Measurements from ENCODE around the gene ITGA8.
"Not testable (repeated sequence)": the region's sequence is repeated elsewhere in the genome, so short reads cannot be mapped to it uniquely, and the experiment has no call there.

Gene ITGA8

GRCh38 chr10:15719899-15720634 lies at the start of gene ITGA8:
ITGA8 (minus strand) TSS chr10:15719922; CDS start chr10:15719771, 151 bp downstream.
- H3K27ac Mint-ChIP-seq, result no peak within 1 kb of the TSS
- H3K27me3 Mint-ChIP-seq (ENCODE audit: low read depth), result peaks cover 56% of the 10 kb centered on the region
- no peaks in the 10 kb centered on the region for H3K36me3 Mint-ChIP-seq (ENCODE audit: low read depth)
- no peaks in the 10 kb centered on the region for H3K9me3 Mint-ChIP-seq
- H3K4me3 Mint-ChIP-seq, result peak within 1 kb of the TSS; percentile 22
- no peak for DNase-seq (ENCODE audit: low spot score)
- H3K4me1 Mint-ChIP-seq (ENCODE audit: low read depth), result no peaks in the 10 kb centered on the region

GRCh38 chr10:15764892-15765454 lies 45.3 kb upstream of the ITGA8 start:
- Mint-ChIP-seq H3K4me1 (ENCODE audit: low read depth) (no peaks in the 10 kb centered on the region), H3K4me3 (no peak overlapping the region), H3K27ac (no peak overlapping the region), H3K27me3 (ENCODE audit: low read depth) (no peaks in the 10 kb centered on the region), H3K36me3 (ENCODE audit: low read depth) (no peaks in the 10 kb centered on the region), H3K9me3 (no peaks in the 10 kb centered on the region)
- no peak for DNase-seq (ENCODE audit: low spot score)

- no peak for DNase-seq (ENCODE audit: low spot score)
- no peak overlapping the region for H3K27ac Mint-ChIP-seq
- no peak overlapping the region for H3K4me3 Mint-ChIP-seq
- H3K4me1 Mint-ChIP-seq (ENCODE audit: low read depth), result no peaks in the 10 kb centered on the region
- H3K36me3 Mint-ChIP-seq (ENCODE audit: low read depth), result no peaks in the 10 kb centered on the region
- no peaks in the 10 kb centered on the region for H3K9me3 Mint-ChIP-seq
- H3K27me3 Mint-ChIP-seq (ENCODE audit: low read depth), result peaks cover 5% of the 10 kb centered on the region
Measured at GRCh38 chr10:15763006-15763405, 43.3 kb upstream of the ITGA8 start.

GRCh38 chr10:15762239-15762638 lies 42.5 kb upstream of the ITGA8 start:
- not testable (repeated sequence) for H3K4me1 Mint-ChIP-seq (ENCODE audit: low read depth); H3K4me3 Mint-ChIP-seq; H3K27ac Mint-ChIP-seq; H3K9me3 Mint-ChIP-seq; DNase-seq (ENCODE audit: low spot score); H3K36me3 Mint-ChIP-seq (ENCODE audit: low read depth); H3K27me3 Mint-ChIP-seq (ENCODE audit: low read depth)

- peaks cover 11% of the 10 kb centered on the region for H3K27me3 Mint-ChIP-seq (ENCODE audit: low read depth)
- not testable (repeated sequence) for H3K4me3 Mint-ChIP-seq; H3K27ac Mint-ChIP-seq; H3K4me1 Mint-ChIP-seq (ENCODE audit: low read depth); H3K9me3 Mint-ChIP-seq; H3K36me3 Mint-ChIP-seq (ENCODE audit: low read depth); DNase-seq (ENCODE audit: low spot score)
Measured at GRCh38 chr10:15761224-15761623, 41.5 kb upstream of the ITGA8 start.

GRCh38 chr10:15760681-15761080 lies 41.0 kb upstream of the ITGA8 start:
- Mint-ChIP-seq H3K9me3 (no peaks in the 10 kb centered on the region), H3K4me1 (ENCODE audit: low read depth) (peaks cover 1% of the 10 kb centered on the region), H3K36me3 (ENCODE audit: low read depth) (no peaks in the 10 kb centered on the region), H3K27me3 (ENCODE audit: low read depth) (peaks cover 13% of the 10 kb centered on the region), H3K4me3 (no peak overlapping the region), H3K27ac (no peak overlapping the region)
- DNase-seq (ENCODE audit: low spot score), result no peak

GRCh38 chr10:15759265-15759664 lies 39.5 kb upstream of the ITGA8 start:
- DNase-seq (ENCODE audit: low spot score), result no peak
- Mint-ChIP-seq H3K4me1 (ENCODE audit: low read depth) (peaks cover 1% of the 10 kb centered on the region), H3K9me3 (no peaks in the 10 kb centered on the region), H3K4me3 (no peak overlapping the region), H3K36me3 (ENCODE audit: low read depth) (no peaks in the 10 kb centered on the region), H3K27me3 (ENCODE audit: low read depth) (peaks cover 13% of the 10 kb centered on the region), H3K27ac (no peak overlapping the region)

GRCh38 chr10:15758618-15759017 lies 38.9 kb upstream of the ITGA8 start:
- Mint-ChIP-seq H3K4me1 (ENCODE audit: low read depth) (peaks cover 1% of the 10 kb centered on the region), H3K27me3 (ENCODE audit: low read depth) (peaks cover 13% of the 10 kb centered on the region), H3K4me3 (no peak overlapping the region), H3K9me3 (no peaks in the 10 kb centered on the region), H3K36me3 (ENCODE audit: low read depth) (no peaks in the 10 kb centered on the region), H3K27ac (no peak overlapping the region)
- no peak for DNase-seq (ENCODE audit: low spot score)

GRCh38 chr10:15754937-15755336 lies 35.2 kb upstream of the ITGA8 start:
- no peak overlapping the region for H3K27ac Mint-ChIP-seq
- H3K4me3 Mint-ChIP-seq, result no peak overlapping the region
- H3K9me3 Mint-ChIP-seq, result no peaks in the 10 kb centered on the region
- H3K27me3 Mint-ChIP-seq (ENCODE audit: low read depth), result peaks cover 13% of the 10 kb centered on the region
- H3K36me3 Mint-ChIP-seq (ENCODE audit: low read depth), result no peaks in the 10 kb centered on the region
- DNase-seq (ENCODE audit: low spot score), result no peak
- peaks cover 1% of the 10 kb centered on the region for H3K4me1 Mint-ChIP-seq (ENCODE audit: low read depth)

- Mint-ChIP-seq H3K27ac (no peak overlapping the region), H3K27me3 (ENCODE audit: low read depth) (peaks cover 6% of the 10 kb centered on the region), H3K4me1 (ENCODE audit: low read depth) (no peaks in the 10 kb centered on the region), H3K4me3 (no peak overlapping the region), H3K9me3 (no peaks in the 10 kb centered on the region), H3K36me3 (ENCODE audit: low read depth) (no peaks in the 10 kb centered on the region)
- DNase-seq (ENCODE audit: low spot score), result no peak
Measured at GRCh38 chr10:15751046-15751445, 31.3 kb upstream of the ITGA8 start.

GRCh38 chr10:15748126-15748525 lies 28.4 kb upstream of the ITGA8 start:
- Mint-ChIP-seq H3K27ac (no peak overlapping the region), H3K27me3 (ENCODE audit: low read depth) (peaks cover 7% of the 10 kb centered on the region), H3K36me3 (ENCODE audit: low read depth) (no peaks in the 10 kb centered on the region), H3K4me3 (no peak overlapping the region), H3K4me1 (ENCODE audit: low read depth) (no peaks in the 10 kb centered on the region), H3K9me3 (no peaks in the 10 kb centered on the region)
- DNase-seq (ENCODE audit: low spot score), result no peak

- no peaks in the 10 kb centered on the region for H3K9me3 Mint-ChIP-seq
- no peaks in the 10 kb centered on the region for H3K4me1 Mint-ChIP-seq (ENCODE audit: low read depth)
- no peaks in the 10 kb centered on the region for H3K36me3 Mint-ChIP-seq (ENCODE audit: low read depth)
Measured at GRCh38 chr10:15747632-15748031, 27.9 kb upstream of the ITGA8 start.

GRCh38 chr10:15745751-15746150 lies 26.0 kb upstream of the ITGA8 start:
- no peak overlapping the region for H3K27ac Mint-ChIP-seq
- H3K36me3 Mint-ChIP-seq (ENCODE audit: low read depth), result no peaks in the 10 kb centered on the region
- no peaks in the 10 kb centered on the region for H3K9me3 Mint-ChIP-seq
- H3K27me3 Mint-ChIP-seq (ENCODE audit: low read depth), result peaks cover 7% of the 10 kb centered on the region
- DNase-seq (ENCODE audit: low spot score), result no peak
- no peak overlapping the region for H3K4me3 Mint-ChIP-seq
- H3K4me1 Mint-ChIP-seq (ENCODE audit: low read depth), result no peaks in the 10 kb centered on the region

More at GRCh38 chr10:15747632-15748031, 27.9 kb upstream of the ITGA8 start:
- H3K27ac Mint-ChIP-seq, result no peak overlapping the region
- H3K4me3 Mint-ChIP-seq, result no peak overlapping the region
- H3K27me3 Mint-ChIP-seq (ENCODE audit: low read depth), result peaks cover 7% of the 10 kb centered on the region
- DNase-seq (ENCODE audit: low spot score), result no peak

GRCh38 chr10:15744217-15744865 lies 24.6 kb upstream of the ITGA8 start:
- Mint-ChIP-seq H3K4me1 (ENCODE audit: low read depth) (no peaks in the 10 kb centered on the region), H3K27me3 (ENCODE audit: low read depth) (peaks cover 7% of the 10 kb centered on the region), H3K27ac (no peak overlapping the region), H3K9me3 (no peaks in the 10 kb centered on the region), H3K36me3 (ENCODE audit: low read depth) (no peaks in the 10 kb centered on the region), H3K4me3 (no peak overlapping the region)
- peak; percentile 16 for DNase-seq (ENCODE audit: low spot score)
